Mammary epithelial cell (primary cell): ENCODE data around the gene VEZF1.

Source experiments
- EZH2 ChIP-seq: IDR thresholded peaks from 2 replicates; pipeline ENCODE4 v1.6.1; 2012; ENCODE audit warnings: low read length, inconsistent platforms, borderline replicate concordance
- TF ChIP-seq, protein P1 (sequence below), 2 donors: IDR thresholded peaks in 1 of 2; conservative IDR thresholded peaks in 1 of 2; 2 replicates each; pipeline ENCODE4 v1.5.1; 2011 to 2012; ENCODE audit warnings: inconsistent platforms in 2 of 2, low read length in 2 of 2, mild to moderate bottlenecking in 2 of 2, control low read depth in 1 of 2, low read depth in 1 of 2; ENCODE audit not compliant: insufficient read depth in 1 of 2; ENCODE audit errors: extremely low read depth in 1 of 2

DNA sequence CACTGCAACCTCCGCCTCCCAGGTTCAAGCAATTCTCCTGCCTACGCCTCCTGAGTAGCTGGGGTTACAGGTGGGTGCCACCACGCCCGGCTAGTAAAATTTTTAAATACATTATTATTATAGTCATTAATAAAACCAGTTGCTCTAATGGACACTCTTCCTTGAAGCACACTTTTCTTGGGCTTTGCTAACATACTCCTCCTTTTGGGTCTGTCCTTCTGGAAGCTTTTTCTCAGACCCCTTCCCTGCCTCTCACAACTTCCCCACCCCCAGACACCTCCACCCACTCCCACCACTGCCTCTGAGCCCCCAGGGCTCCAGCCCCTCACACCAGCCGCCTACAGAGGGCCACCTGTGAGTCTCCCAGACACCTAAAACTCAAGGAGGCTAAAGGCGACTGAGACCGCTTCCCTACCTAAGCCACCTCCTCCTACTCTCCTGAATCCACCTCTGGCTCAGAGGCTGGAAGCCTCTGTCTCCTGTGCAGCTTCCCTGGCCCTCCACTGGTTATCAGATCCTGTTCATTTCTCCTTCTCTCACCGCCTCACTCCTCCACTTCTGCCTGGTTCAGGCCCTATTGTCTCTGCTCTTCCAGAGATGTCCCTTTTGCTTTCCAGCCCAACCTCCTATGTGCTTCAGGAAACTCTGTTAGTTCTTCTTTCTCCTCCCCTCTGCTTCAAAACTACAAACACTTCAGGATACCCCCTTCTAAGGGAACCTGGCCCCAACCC is 30.8 kb downstream of the VEZF1 start:
- TF ChIP-seq EZH2, result no peak
- TF ChIP-seq, protein P1, sequence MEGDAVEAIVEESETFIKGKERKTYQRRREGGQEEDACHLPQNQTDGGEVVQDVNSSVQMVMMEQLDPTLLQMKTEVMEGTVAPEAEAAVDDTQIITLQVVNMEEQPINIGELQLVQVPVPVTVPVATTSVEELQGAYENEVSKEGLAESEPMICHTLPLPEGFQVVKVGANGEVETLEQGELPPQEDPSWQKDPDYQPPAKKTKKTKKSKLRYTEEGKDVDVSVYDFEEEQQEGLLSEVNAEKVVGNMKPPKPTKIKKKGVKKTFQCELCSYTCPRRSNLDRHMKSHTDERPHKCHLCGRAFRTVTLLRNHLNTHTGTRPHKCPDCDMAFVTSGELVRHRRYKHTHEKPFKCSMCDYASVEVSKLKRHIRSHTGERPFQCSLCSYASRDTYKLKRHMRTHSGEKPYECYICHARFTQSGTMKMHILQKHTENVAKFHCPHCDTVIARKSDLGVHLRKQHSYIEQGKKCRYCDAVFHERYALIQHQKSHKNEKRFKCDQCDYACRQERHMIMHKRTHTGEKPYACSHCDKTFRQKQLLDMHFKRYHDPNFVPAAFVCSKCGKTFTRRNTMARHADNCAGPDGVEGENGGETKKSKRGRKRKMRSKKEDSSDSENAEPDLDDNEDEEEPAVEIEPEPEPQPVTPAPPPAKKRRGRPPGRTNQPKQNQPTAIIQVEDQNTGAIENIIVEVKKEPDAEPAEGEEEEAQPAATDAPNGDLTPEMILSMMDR (conservative IDR thresholded peaks at IDR 0.05 in 1 of 2, IDR thresholded peaks at IDR 0.05 in 1 of 2; ENCODE audit: extremely low read depth in 1 of 2, insufficient read depth in 1 of 2, low read depth in 1 of 2, low read length in 2 of 2), result no peak
